Activated naive CD4-positive, alpha-beta T cell treated with anti-CD3 and anti-CD28 coated beads, Interleukin-2, amount 50 U/mL, for 72 hours (primary cell): Measurements from ENCODE around the gene BOC. TPM values are rescaled to one million over a fixed set of nuclear protein-coding genes. Genes with fewer than 3 reads are reported as not detected.
"Not testable (repeated sequence)": the region's sequence is repeated elsewhere in the genome, so short reads cannot be mapped to it uniquely, and the experiment has no call there.

ENCODE experiments used
- ATAC-seq, 2 donors: fragments of 150-1000 bp; cut with Tn5 transposase; 2 replicates each; pipeline ENCODE4 v1.10.0; 2021; ENCODE audit warnings: mild to moderate bottlenecking in 2 of 2, moderate library complexity in 2 of 2
- DNase-seq, 2 donors: peaks; one replicate each; pipeline ENCODE4 v3.0.0; 2021 to 2022; ENCODE audit warnings: low spot score in 2 of 2
- H3K27ac Mint-ChIP-seq, 2 donors: one replicate each; pipeline ENCODE4 v1.8.0; 2022; ENCODE audit warnings: mild to moderate bottlenecking in 2 of 2, mixed read lengths in 2 of 2
- H3K36me3 Mint-ChIP-seq, 2 donors: one replicate each; pipeline ENCODE4 v1.8.0; 2022; ENCODE audit warnings: mixed read lengths in 2 of 2
- H3K9me3 Mint-ChIP-seq, 2 donors: one replicate each; pipeline ENCODE4 v1.8.0; 2022; ENCODE audit warnings: mixed read lengths in 2 of 2
- total RNA-seq, 2 donors: library from RNA; stranded (reverse); gene quantifications; one replicate each; pipeline ENCODE4 v1.2.3, GENCODE V29; 2022

The BOC gene, protein sequence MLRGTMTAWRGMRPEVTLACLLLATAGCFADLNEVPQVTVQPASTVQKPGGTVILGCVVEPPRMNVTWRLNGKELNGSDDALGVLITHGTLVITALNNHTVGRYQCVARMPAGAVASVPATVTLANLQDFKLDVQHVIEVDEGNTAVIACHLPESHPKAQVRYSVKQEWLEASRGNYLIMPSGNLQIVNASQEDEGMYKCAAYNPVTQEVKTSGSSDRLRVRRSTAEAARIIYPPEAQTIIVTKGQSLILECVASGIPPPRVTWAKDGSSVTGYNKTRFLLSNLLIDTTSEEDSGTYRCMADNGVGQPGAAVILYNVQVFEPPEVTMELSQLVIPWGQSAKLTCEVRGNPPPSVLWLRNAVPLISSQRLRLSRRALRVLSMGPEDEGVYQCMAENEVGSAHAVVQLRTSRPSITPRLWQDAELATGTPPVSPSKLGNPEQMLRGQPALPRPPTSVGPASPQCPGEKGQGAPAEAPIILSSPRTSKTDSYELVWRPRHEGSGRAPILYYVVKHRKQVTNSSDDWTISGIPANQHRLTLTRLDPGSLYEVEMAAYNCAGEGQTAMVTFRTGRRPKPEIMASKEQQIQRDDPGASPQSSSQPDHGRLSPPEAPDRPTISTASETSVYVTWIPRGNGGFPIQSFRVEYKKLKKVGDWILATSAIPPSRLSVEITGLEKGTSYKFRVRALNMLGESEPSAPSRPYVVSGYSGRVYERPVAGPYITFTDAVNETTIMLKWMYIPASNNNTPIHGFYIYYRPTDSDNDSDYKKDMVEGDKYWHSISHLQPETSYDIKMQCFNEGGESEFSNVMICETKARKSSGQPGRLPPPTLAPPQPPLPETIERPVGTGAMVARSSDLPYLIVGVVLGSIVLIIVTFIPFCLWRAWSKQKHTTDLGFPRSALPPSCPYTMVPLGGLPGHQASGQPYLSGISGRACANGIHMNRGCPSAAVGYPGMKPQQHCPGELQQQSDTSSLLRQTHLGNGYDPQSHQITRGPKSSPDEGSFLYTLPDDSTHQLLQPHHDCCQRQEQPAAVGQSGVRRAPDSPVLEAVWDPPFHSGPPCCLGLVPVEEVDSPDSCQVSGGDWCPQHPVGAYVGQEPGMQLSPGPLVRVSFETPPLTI
- total RNA-seq: under 1 TPM in 1 of 2 donors, not detected in 1; 0.62 TPM

- ATAC-seq: peak in 1 of 2 donors; percentile 71
Measured at GRCh38 chr3:113211330-113212149, at the start of gene BOC. TSS of gene BOC (plus strand) at chr3:113211557. CDS start at chr3:113249803, 38,246 bp downstream.

DNA sequence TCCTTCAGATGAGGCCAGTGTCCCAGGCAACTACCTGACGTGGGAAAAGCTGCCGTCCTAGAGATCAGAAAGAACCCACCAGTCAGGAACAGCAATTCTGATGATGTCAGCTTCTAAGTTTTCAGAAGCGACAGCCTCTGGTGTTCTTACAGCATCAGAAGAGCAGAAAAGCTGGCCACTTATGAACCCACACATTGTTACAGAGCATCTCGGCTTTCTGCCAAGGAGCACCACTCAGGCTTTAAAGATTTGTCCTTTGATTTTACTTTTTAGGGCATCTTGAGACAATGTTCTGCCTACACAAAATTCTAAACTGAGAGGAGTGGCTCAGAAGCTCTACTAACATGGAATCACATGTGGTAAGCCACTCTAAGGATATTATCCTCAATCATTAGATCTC lies 49.7 kb upstream of the BOC start:
- Mint-ChIP-seq H3K27ac (no peak overlapping the region), H3K9me3 (no peaks in the 10 kb centered on the region), H3K36me3 (no peaks in the 10 kb centered on the region)
- DNase-seq (no peak), ATAC-seq (no peak)

More at GRCh38 chr3:113211330-113212149, at the start of gene BOC:
- Mint-ChIP-seq H3K36me3 (peaks cover 6 to 7% of the 10 kb centered on the region in 2 donors), H3K9me3 (no peaks in the 10 kb centered on the region), H3K27ac (no peak within 1 kb of the TSS)
- DNase-seq: peak in 1 of 2 donors; percentile 19

- Mint-ChIP-seq H3K9me3 (no peaks in the 10 kb centered on the region), H3K36me3 (no peaks in the 10 kb centered on the region), H3K27ac (no peak overlapping the region)
- DNase-seq (no peak), ATAC-seq (no peak)
Measured at GRCh38 chr3:113163152-113163551, 48.2 kb upstream of the BOC start.

GRCh38 chr3:113165841-113166240 lies 45.5 kb upstream of the BOC start:
- no peaks in the 10 kb centered on the region for H3K9me3 Mint-ChIP-seq
- no peaks in the 10 kb centered on the region for H3K36me3 Mint-ChIP-seq
- H3K27ac Mint-ChIP-seq: no peak overlapping the region
- no peak for DNase-seq
- ATAC-seq: no peak

DNA sequence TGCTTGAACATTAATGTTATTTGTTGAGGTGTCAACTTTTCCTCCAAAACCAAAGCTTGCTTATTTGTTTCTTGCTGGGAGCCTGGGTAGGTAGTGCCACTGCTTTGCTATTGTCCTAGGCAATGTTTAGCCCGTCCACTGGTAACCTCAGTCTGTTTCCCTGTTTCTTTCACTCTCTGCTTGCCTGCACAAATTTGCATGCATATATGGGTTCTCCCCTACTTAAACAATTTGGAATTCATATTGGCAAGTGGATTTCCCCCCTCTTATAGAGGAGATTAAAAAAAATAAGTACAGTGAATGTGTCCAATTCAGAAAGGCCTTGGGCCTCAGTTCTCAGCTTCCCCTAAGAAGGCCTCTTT lies 45.0 kb upstream of the BOC start:
- no peak for ATAC-seq
- no peaks in the 10 kb centered on the region for H3K9me3 Mint-ChIP-seq
- H3K27ac Mint-ChIP-seq: no peak overlapping the region
- DNase-seq: no peak
- no peaks in the 10 kb centered on the region for H3K36me3 Mint-ChIP-seq

DNA sequence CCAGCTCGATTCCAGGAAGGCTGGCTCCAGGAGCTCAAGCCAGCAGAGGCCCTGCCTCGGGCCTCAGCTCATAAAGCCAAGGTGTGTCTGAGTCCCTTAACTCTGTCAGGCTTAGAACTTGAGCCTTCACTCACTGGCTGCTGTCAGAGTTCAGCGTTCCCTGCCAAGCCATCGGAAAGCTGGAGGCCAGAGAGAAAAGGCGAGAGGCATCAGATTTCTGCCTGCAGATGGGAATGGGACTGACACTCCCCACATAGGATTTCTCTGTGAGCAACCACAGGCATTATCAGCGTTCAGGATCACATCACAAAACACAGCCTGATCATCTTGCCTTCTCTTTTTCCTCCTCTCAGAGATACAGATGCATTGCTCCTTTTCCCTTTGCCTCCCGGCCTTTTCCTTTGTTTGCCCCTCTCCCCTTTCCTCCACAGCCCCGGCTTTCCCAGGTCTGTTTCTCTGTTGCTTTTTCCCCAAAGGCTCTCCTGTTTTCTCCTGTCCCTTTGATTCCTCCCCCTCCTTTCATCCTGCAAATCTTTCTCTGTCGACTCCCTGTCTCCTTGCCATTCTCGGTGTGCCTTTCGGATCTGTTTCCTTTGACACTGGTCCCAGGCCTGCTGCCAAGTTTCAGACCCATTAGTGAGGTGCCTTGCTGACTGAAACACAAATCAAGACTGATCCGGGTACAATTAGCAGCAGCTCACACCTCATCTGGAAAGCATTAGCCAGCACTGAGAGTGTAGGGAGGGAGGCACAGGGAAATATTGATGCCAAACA lies 44.5 kb upstream of the BOC start:
- no peaks in the 10 kb centered on the region for H3K9me3 Mint-ChIP-seq
- ATAC-seq (no peak), DNase-seq (no peak)
- no peak overlapping the region for H3K27ac Mint-ChIP-seq
- H3K36me3 Mint-ChIP-seq: no peaks in the 10 kb centered on the region

GRCh38 chr3:113167825-113168801 lies 43.2 kb upstream of the BOC start:
- no peak overlapping the region for H3K27ac Mint-ChIP-seq
- no peak for DNase-seq
- ATAC-seq: no peak
- no peaks in the 10 kb centered on the region for H3K36me3 Mint-ChIP-seq
- no peaks in the 10 kb centered on the region for H3K9me3 Mint-ChIP-seq

DNA sequence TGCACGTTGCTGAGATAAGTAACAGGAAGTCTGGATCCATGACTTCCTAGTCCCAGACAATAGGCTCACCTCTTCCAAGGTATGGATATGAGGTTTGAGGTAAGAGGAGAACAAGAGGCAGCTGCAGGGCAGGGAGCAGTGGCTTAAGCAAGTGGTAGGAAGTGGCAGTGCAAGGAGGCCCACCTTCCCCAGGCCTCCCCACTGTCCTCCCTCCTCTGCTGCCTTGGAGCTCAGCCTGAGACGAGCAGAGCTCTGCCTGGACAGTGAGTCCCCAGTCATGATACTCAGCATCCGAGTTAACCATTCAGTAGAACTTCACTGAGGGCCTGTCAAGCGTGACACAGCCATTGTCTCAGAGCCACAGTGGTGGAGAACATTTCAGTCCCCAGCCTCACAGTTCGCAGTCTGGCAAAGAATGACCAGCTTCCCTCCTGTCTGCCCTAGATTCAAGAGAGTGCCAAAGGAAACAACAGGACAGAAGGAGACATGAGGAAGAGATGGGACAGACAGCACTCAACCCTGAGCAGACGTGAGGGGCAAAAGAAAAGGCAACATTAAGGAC lies 41.4 kb upstream of the BOC start:
- no peak for DNase-seq
- no peak for ATAC-seq
- H3K27ac Mint-ChIP-seq: no peak overlapping the region
- H3K9me3 Mint-ChIP-seq: no peaks in the 10 kb centered on the region
- no peaks in the 10 kb centered on the region for H3K36me3 Mint-ChIP-seq

- Mint-ChIP-seq H3K36me3 (no peaks in the 10 kb centered on the region), H3K27ac (no peak overlapping the region), H3K9me3 (no peaks in the 10 kb centered on the region)
- ATAC-seq (no peak), DNase-seq (no peak)
Measured at GRCh38 chr3:113170771-113171170, 40.6 kb upstream of the BOC start.

DNA sequence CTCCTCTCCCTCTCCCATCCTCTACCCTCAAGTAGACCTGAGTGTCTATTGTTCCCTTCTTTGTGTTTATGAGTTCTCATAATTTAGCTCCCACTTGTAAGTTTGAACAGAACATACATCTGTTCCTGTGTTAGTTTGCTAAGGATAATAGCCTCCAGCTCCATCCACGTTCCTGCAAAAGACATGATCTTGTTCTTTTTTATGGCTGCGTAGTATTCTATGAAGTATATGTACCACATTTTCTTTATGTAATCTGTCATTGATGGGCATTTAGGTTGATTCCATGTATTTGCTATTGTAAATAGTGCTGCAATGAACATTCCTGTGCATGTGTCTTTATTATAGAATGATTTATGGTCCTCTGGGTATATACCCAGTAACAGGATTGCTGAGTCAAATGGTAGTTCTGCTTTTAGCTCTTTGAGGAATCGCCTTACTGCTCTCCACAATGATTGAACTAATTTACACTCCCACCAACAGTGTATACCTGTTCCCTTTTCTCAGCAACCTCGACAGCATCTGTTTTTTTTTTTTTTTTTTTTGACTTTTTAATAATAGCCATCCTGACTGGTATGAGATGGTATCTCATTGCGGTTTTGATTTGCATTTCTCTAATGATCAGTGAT lies 39.6 kb upstream of the BOC start:
- not testable (repeated sequence) for H3K27ac Mint-ChIP-seq, DNase-seq, H3K36me3 Mint-ChIP-seq, ATAC-seq, H3K9me3 Mint-ChIP-seq

- ATAC-seq (no peak), DNase-seq (no peak)
Measured at GRCh38 chr3:113173102-113173501, 38.3 kb upstream of the BOC start.

DNA sequence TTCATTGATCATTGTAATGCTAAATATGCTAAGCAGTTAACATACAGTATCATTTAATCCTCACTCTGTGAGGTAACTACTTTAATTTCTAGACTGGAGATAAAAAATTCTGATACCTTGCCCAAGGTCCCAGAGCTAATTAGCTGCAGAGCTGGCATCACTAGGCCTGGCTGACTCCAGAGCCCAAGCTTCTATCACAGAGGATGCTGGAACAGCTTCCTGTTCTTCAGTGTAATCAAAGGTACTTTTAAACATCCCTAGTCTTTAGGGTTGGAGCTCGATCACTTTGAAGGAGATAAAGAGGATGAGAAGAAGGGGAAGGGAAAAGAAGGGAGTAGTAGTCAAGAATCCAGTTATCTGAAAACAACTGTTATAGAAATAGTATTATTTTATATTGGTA lies 37.1 kb upstream of the BOC start:
- Mint-ChIP-seq H3K9me3 (no peaks in the 10 kb centered on the region), H3K27ac (no peak overlapping the region), H3K36me3 (no peaks in the 10 kb centered on the region)
- no peak for DNase-seq
- ATAC-seq: no peak

More at GRCh38 chr3:113173102-113173501, 38.3 kb upstream of the BOC start:
- H3K36me3 Mint-ChIP-seq: no peaks in the 10 kb centered on the region
- H3K27ac Mint-ChIP-seq: no peak overlapping the region
- no peaks in the 10 kb centered on the region for H3K9me3 Mint-ChIP-seq

GRCh38 chr3:113174801-113175485 lies 36.4 kb upstream of the BOC start:
- ATAC-seq (no peak), DNase-seq (no peak)
- no peaks in the 10 kb centered on the region for H3K9me3 Mint-ChIP-seq
- H3K27ac Mint-ChIP-seq: no peak overlapping the region
- no peaks in the 10 kb centered on the region for H3K36me3 Mint-ChIP-seq

GRCh38 chr3:113177526-113177925 lies 33.8 kb upstream of the BOC start:
- ATAC-seq (no peak), DNase-seq (no peak)
- Mint-ChIP-seq H3K36me3 (no peaks in the 10 kb centered on the region), H3K9me3 (no peaks in the 10 kb centered on the region), H3K27ac (no peak overlapping the region)
